Measurements from ENCODE around the gene UPF1.
A peak's percentile ranks its signal among the peaks of the same experiment; 100 is the strongest.

Gene UPF1

GRCh38 chr19:18855647-18856384 lies 24.1 kb downstream of the UPF1 start:
- no peak for DNase-seq (ENCODE audit: low spot score)
- no peak for FAIRE-seq

DNA sequence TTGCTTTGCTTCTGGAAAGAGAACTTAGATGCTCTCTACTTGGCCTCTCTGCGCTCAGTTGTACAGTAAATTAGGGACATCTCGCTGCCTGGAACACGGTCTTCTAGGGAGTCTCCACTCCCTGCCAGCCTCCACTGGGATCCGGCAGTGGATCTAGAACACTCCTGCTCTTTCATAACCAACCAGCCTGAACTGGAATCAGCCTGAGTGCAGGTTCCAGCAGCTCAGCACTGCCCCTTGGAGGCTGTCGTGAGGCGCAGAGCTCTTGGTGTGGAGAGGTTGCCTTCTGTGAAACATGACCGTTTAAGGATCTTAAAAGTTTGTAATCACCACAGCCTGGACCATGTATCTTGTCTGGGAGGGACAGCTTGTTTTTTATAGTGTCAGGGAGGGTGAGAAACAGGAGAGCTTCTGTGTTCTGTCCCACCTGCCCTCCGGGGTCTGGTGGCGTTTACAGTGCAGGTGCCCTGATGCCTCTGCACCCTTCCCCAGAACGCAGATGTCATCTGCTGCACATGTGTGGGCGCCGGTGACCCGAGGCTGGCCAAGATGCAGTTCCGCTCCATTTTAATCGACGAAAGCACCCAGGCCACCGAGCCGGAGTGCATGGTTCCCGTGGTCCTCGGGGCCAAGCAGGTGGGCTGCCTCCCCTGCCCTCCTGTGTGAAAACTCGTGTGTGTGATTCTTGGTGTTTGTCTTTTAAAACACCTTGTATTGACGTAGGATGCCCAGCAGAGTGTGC lies 24.8 kb downstream of the UPF1 start:
- DNase-seq (ENCODE audit: low spot score) (no peak), FAIRE-seq (no peak)

DNA sequence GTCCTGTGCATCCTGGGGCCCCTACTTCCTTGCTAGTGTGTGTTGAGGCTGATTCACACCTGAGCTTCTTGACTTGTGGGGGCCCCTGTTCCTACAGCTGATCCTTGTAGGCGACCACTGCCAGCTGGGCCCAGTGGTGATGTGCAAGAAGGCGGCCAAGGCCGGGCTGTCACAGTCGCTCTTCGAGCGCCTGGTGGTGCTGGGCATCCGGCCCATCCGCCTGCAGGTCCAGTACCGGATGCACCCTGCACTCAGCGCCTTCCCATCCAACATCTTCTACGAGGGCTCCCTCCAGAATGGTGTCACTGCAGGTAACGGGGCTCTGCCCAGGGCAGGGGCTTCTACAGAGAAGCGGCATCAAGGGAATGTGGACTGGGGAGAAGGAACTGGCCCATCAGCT lies 25.5 kb downstream of the UPF1 start:
- DNase-seq (ENCODE audit: low spot score), result no peak
- FAIRE-seq, result no peak

DNA sequence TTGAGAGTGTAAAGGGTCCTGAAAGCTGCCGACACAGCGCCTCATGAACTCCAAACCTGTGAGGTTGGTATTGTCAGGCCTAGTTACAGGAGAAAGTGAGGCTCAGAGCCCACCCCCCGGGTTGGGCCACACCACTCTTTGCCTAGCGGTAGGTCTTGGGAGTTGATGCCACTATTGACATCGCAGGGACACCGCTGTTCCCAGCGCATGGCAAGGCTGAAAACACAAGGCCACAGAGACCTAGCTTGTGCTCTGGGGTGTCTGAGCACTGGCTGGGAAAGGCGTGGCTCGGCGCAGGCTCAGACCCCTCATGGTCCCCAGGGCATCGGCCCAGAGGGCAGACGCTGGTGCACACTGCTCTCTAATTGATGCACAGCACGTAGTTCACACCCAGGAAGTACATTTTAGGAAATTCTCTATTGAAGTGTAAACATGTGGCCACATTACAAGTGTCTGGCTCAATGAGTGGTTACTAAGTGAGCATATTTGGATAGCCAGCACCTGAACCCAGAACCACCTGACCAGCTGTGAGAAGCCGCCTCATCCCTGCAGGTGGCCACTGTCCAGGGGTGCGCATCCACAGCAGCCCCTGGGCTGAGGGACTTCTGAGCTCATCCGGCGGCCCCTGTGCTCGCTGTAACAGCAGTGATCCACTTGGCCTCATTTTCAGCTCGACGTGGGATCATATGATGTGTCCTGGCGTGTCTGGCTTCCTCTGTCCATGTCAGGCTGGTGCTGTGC lies 27.3 kb downstream of the UPF1 start:
- DNase-seq (ENCODE audit: low spot score), result no peak
- FAIRE-seq, result no peak

- DNase-seq (ENCODE audit: low spot score), result no peak
- no peak for FAIRE-seq
Measured at GRCh38 chr19:18859676-18860301, 28.0 kb downstream of the UPF1 start.

DNA sequence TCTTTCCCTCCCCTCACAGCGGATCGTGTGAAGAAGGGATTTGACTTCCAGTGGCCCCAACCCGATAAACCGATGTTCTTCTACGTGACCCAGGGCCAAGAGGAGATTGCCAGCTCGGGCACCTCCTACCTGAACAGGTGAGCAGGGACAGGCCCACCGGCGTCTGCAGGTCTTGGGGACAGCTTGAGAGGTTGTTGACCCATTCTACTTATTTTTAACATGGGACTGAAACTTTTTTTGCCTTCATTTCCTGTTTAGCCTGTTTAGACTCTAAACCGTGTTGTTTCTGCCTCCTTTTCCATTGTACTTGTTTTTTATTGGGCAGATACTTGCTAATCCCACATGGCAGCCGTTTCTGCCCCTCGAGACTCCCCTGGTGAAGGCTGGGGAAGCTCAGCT lies 28.5 kb downstream of the UPF1 start:
- no peak for FAIRE-seq
- DNase-seq (ENCODE audit: low spot score), result no peak

DNA sequence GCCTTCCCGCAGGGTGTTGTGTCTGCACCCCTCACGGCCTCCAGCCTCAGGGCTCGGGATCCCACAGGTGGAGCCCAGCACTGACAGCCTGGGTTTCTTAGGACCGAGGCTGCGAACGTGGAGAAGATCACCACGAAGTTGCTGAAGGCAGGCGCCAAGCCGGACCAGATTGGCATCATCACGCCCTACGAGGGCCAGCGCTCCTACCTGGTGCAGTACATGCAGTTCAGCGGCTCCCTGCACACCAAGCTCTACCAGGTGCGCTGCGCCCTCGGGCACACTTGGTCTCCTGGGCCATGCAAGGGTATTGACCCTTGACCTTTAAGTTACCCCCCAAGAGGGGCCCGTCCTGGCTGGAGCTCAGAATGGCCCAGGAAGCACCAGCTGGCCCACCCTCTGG lies 29.0 kb downstream of the UPF1 start:
- FAIRE-seq, result no peak
- no peak for DNase-seq (ENCODE audit: low spot score)

DNA sequence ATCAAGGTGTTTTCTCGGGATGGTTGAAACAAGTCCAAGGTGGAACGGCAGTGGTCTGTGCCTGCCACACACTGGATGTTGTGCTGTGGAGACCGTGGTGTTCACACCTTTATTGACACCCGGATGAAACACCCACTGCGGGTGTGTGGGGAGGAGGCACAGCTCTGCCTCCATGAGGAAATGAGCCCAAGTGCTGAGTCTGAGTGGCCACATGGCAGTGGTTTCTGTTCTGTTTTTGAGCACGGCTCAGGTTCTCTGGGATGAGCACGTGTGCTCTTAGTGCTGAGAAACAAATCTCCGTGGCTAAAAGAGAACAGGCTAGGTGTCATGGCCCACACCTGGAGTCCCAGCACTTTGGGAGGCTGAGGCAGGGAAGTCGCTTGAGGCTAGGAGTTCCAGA lies 29.5 kb downstream of the UPF1 start:
- no peak for FAIRE-seq
- no peak for DNase-seq (ENCODE audit: low spot score)

DNA sequence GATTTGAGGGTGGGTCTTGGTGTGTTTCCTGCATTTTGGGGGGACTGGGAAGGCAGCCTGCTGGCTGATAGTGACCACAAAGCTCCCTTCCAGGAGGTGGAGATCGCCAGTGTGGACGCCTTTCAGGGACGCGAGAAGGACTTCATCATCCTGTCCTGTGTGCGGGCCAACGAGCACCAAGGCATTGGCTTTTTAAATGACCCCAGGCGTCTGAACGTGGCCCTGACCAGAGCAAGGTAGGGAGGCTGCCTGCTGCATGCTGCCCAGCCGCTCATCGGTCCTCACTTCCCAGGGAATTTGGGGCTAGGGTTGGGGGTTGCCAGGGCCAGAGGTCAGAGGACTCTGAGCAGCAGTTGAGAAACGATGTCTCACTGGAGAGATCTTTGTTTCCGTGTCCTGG lies 30.2 kb downstream of the UPF1 start:
- FAIRE-seq, result no peak

DNA sequence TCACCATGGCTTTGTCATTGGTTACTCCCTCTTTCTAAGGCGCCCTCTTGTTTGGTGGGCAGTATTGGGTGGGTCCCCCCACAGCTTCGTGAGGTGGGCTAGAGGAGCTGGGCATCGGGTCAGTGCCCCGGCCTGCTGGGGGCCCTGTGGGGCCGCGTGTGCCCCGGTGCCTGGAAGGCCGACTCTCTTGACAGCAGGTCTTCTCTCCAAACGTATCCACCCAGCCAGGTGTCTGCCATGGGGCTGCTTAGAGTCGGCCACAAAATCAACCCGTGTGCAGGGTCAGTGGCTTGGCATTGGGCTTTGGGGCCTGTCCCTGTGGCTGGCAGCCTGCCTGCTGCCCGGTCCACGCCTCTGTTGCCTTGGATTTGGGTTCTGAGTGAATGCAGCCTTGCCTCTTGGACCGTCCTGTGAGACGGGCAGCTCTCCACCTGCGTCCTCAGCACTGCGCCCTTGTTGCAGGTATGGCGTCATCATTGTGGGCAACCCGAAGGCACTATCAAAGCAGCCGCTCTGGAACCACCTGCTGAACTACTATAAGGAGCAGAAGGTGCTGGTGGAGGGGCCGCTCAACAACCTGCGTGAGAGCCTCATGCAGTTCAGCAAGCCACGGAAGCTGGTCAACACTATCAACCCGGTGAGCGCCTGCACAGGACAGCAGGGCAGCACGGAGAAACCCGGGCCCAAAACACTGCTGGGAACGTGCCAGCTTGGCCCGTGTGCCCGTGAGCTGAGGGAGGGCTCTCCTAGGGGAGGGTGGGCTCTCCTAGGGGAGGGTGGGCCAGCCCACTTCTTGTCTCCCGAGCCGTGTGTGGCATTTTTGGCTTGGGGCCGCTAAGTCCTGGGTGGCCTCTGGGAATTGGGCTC lies 31.4 kb downstream of the UPF1 start:
- FAIRE-seq, result no peak
- no peak for DNase-seq (ENCODE audit: low spot score)

More for the DNA sequence above, 30.2 kb downstream of the UPF1 start:
- DNase-seq (ENCODE audit: low spot score), result no peak

GRCh38 chr19:18863843-18864362 lies 32.1 kb downstream of the UPF1 start:
- DNase-seq (ENCODE audit: low spot score) (no peak), FAIRE-seq (no peak)

DNA sequence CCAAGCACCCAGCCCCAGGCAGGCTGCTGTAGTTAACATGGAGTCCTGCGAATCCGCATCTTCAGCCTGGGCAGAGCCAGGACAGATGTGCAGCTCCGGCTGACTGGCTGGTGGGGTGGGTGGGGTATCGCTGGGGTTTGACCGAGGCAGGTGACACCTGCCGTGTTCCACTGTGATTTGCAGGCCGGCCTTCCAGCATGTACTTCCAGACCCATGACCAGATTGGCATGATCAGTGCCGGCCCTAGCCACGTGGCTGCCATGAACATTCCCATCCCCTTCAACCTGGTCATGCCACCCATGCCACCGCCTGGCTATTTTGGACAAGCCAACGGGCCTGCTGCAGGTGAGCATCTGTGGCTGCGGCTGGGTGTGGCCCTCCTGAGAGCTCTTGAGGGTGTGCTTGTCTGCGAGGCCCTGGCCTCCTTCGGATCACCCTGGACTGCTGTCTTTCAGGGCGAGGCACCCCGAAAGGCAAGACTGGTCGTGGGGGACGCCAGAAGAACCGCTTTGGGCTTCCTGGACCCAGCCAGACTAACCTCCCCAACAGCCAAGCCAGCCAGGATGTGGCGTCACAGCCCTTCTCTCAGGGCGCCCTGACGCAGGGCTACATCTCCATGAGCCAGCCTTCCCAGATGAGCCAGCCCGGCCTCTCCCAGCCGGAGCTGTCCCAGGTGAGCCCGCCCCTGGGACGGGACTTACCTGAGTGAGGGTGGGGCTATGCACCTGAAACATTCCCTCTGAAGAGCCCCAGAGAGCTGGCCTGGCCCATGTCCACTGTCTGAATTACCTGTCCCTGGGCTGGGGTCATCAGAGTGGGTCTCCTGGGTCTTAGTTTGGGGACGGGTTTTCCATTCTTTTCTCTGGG lies 33.6 kb downstream of the UPF1 start:
- FAIRE-seq (no peak), DNase-seq (ENCODE audit: low spot score) (no peak)

GRCh38 chr19:18865973-18866799 lies 34.4 kb downstream of the UPF1 start:
- DNase-seq (ENCODE audit: low spot score) (peak; percentile 81), FAIRE-seq (no peak)

- no peak for DNase-seq (ENCODE audit: low spot score)
- FAIRE-seq, result no peak
Measured at GRCh38 chr19:18866800-18867123, 35.0 kb downstream of the UPF1 start.

GRCh38 chr19:18867199-18867598 lies 35.4 kb downstream of the UPF1 start:
- no peak for DNase-seq (ENCODE audit: low spot score)
- FAIRE-seq, result no peak

DNA sequence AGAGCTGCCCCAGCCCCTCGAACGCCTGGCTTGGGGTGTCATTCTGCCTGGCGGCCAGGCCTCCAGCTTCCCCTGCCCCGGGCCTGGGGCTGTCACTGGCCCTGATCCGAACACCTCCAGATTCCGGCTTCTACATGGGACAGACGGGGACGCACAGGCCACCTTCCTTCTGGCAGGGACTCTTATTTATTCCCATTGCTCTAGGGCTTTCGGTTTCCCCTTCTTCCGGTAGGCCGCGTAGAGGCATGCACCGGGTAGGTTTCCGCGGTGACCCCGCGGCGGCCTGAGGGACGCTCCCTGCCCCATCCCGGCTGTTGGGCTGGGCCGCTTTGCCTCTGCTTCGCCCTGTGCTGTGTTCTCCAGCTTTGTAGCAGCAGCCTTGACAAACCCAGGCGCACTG lies 36.0 kb downstream of the UPF1 start:
- no peak for FAIRE-seq
- no peak for DNase-seq (ENCODE audit: low spot score)

DNA sequence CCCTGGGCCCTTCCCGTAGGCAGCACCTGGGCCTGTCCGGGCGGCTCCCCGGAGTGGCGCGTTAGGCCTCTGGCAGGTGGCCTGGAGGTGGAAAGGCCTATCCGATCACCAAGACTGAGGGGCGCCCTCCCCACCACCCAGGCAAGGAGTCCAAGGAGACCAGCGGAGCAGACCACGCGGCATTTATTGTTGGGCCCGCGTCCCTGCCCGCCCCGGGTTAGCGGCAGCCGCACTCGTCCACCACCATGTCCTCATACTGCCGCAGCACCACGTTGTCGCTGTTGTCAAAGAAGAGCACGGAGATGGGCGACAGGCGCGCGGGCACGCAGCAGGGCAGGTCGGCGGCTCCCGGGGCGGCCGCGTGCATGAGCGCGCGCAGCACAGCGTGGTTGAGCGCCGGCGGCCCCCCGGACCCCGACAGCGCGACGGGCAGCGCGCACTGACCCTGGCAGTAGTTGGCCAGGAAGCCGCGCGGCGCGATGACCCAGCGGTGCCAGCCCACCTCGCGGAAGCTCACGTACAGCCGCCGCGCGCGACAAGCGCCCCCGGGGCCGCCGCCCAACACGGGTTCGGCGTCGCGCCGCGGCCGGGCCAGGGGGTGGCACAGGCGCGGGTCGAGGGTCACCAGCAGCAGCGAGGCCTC lies 36.7 kb downstream of the UPF1 start:
- FAIRE-seq (no peak), DNase-seq (ENCODE audit: low spot score) (no peak)

DNA sequence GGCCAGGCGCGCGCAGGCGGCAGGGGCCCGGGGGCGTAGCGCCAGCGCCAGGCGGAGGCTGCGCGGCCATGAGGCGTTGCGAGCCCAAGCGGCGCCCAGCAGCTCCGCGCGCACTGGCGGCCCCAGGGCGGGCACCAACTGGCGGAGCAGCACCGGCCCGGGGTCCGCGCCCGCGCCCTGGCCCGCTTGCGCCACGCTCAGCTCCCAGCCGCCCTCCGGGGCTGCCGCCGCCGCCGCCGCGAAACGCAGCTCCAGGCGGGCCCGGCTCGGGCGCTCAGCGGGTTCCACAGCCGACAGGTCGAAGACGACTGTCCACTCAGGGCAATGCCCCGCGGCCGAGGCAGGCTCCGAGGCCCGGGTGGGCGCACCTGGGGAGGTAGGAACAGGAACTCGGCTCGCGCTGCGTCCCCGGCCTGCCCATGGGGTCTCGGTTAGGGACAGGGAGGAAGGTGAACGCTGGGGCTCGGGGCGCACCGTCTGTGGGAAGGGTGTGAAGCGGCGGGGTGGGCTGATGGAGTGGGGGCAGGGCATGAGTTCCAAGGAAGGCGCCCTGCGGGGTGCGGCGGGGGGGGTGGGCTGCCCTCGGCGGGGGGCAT lies 37.4 kb downstream of the UPF1 start:
- DNase-seq (ENCODE audit: low spot score) (no peak), FAIRE-seq (no peak)
